HK-2 (cell line): Measurements from ENCODE around the gene RGPD4.
"Not testable (repeated sequence)": the region's sequence is repeated elsewhere in the genome, so short reads cannot be mapped to it uniquely, and the experiment has no call there.

ENCODE experiments used
- DNase-seq: peaks from one replicate; pipeline ENCODE4 v3.0.0-alpha.2; 2018; ENCODE audit not compliant: unreplicated experiment

RGPD4 gene

DNA sequence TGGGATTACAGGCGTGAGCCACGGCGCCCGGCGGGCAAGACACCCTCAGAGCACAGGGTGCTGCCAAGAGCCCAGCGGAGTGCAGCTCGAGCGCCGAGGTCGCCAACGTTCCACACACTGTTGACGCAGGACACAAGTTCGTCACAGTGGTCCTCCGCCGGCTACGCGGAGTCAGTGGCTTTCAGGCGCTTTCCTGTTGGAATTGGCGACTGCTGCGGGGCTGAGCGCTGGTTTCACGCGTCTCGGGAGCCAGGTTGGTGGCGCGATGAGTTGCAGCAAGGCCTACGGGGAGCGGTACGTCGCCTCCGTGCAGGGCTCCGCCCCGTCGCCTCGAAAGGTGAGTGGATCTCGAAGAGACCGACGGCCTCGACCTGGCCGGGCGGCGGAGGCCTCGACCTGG lies at the start of gene RGPD4:
RGPD4 (plus strand) TSS at position 144 of the 400 bp plus-strand sequence; CDS start at position 266, 122 bp downstream.
- not testable (repeated sequence) for DNase-seq

DNA sequence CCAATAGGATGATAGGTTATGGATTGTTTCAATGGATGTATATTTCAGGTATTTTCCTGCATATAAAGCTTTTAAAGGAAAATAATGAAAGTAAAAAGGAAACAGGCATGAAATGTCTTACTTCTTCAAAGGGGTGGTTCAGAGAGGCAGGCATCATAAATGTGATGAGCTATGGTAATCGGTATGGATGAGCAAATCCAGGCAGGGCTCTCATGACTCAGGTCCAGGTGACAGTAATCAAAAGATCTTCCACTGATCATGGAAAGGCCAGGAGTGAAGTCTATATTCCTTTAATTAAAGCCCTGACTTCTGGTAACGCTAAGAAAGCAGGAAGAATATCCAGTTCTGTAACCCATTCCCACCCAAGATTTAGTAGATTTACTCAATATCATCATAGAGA lies 48.7 kb upstream of the RGPD4 start:
- DNase-seq: no peak

DNA sequence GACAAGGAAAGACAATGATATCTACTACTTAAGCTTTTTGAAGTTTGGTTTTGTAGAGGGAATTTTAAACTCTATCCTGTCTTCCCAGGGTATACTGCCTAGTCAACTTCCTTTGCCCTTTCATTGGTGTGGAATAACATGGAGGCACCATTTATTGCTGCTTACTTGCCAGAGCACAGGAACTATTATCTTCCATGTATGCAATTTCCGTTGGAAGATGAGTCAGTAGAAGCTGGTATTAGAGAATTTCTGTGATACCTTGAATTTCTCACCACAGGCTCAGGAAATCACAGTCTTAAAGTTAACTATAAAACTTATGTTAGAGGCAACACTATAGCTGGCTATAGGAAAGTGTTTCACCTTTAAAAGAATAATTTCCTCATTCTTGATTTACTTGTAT lies 40.9 kb upstream of the RGPD4 start:
- DNase-seq: no peak

DNA sequence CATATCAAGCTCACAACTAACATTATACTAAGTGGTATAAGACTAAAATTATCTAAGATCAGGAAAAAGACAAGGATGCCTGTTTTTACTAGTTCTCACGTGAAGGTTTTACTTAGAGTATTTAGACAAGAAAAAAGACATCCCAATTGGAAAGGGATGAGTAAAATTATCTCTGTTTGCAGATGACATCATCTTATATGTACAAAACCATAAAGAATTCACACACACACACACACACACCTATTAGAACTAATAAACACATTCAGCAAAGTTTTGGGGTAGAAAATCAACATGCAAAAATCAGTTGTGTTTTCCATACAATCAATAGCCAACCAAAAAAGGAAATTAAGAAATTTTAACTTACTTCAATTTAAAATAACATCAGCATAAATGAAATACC lies 35.9 kb upstream of the RGPD4 start:
- no peak for DNase-seq

DNA sequence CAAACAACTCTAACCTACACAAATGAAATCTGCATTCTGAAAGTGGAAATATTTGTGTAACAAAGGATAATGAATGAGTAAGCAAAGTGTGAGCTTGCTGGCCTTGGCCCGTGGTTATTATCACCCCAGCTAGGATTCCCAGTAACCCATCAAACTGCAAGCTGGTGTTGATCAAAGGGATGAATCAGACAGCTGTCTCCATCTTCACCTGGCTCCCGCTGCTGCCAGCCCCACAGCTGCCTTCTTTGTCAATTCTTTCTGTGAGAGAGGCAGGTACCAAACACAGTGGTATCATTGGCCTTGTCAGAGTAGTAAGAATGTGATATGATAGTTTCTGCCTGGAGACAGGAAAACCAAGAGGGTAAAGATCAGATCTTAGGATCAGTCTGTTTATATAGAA lies 25.2 kb upstream of the RGPD4 start:
- DNase-seq: no peak

DNA sequence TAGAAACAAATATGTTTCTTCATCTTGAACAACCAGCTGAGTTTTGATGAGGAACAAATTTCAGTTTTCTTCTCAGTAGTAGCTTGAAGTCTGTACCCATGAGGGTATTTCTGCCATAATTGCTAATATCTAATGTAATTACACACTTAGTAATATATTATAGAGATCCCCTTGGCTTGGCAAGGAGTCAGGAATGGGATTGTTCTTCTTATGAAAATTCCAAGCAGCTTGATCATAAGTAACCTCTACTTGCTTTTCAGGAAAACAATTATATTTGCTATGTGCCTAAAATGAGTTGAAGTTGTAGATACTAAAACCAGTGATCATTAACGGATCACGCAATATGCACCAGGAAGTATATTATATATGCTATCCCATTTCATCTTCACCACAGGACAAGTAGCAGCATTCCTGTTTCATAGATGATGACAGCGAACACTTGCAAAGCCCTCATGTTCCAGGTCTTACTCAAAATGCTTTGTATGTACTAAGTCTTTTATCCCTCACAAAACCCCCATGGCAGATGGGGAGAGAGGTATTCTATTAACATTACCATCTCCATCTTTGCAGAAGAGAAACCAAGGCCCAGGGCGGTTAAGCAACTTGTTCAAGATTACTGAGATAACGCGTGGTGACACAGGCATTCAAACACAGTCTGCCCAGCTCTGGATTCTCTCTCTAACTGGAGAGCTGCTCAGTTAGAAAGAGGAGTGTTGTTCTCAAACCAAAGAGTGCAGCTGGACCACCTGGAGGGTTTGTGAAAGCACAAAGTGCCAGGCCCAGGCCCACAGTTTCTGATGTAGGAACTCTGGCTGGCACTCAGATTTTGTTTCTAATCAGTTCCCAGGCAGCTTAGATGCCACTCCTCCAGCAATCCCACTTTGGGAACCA lies 21.8 kb upstream of the RGPD4 start:
- DNase-seq: no peak

DNA sequence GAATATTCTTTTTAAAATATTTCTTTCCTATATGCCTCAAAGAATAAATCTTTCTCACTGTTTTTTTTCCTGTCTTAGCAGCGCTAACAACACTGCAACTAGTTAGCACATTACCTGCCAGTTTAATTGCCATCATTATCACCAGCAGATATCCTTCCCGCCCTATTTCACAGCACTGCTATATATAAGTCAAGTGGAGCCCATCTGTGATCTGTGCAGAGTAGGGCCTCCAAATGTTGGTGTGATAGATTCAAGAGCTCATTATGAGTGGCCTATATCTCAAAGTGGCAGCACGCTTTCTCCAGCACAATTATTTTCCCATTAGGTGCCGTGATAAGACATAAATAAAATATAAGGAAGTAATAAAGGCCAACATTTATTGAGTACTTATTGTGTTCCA lies 19.8 kb upstream of the RGPD4 start:
- DNase-seq: no peak

DNA sequence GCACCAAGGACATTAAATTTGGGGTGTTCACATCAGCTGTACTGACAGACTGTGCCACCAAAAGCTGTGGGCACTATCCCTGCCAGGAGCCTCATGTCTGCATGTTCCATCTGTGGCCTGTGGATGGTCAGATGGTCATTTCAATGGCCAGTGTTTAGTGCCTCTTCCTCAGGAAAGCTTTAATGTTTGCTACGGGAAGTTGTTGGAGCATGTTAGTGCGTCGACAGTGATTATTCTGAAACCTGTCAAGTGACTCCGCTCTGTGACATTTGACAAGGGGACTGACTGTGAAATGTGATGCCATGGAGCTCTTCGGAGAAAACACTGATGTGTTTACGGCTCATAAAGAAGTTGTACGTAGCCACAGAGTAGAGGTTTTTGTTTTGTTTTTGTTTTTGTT lies 18.7 kb upstream of the RGPD4 start:
- DNase-seq: no peak

DNA sequence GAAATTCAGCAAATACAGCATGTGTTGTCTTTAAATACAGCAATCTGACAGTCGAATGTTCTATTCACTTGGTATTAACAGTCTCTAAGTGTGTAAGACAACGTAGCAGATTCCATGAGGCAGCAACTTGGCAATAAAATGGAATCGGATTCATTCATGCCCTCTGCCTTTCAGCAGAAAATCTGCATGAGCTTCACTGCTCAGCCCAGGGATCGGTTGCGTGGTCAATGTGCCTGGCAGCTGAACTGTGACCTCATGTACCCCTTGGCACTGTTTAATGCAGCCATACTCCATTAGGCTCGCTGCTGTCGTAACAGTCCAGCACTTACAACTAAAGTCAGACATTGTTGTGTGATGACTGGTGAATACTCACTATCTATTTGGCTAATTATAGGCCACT lies 17.7 kb upstream of the RGPD4 start:
- no peak for DNase-seq

DNA sequence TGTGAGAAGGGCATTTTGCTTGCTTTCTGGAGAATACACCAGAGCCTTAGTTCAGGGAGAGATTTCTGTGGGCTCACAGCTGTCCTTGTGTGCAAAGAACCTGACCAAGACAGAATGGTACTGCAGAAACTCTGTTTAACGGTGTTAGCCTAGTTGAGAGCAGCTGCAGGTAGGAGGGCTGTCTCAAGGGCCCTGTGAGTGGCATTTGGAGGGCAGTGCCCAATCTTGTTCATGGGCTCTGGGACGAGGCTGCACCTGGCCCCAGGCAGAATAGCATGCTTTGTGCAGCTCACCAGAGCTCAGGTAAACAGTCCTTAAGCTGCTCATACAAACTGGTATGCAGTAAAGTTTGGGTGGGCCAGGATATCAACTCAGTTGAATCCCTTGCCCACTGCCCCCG lies 16.9 kb upstream of the RGPD4 start:
- no peak for DNase-seq

DNA sequence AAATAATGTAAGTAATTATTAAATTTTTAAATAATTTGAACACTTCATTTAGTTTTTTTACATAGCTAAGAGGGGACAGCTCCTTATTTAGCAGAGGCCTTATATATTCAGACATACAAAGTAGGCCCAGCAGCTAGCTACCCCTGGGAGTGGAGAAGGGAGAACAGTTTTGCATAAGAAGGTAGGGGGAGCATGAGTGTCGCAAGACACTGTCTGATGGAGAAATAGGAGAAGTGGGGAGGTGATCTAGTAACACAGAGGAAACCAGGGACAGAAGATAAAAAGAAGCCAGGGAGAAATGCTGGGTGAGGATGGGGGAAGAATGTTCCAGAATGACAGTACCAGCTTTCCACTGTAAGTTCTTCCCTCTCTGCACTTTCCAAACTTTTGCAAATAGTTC lies 16.0 kb upstream of the RGPD4 start:
- no peak for DNase-seq

DNA sequence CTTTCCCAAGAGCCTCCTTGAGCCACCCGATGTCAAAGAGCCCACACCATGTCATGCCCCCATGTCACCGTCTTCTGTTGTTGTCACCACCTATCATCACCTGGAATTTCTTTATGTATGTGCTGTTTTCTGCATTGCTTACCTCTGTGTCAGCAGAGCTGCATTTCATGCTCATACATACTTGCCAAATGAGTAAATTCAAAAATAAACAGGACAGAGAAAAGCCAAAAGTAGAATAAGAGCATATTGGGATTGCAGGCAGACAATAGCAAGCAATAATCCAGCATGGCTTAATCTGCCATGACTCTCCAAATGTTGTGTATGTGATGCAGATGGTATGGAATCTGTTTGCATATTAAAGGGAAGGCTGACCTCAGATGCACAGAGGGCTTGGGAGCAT lies 15.3 kb upstream of the RGPD4 start:
- no peak for DNase-seq

DNA sequence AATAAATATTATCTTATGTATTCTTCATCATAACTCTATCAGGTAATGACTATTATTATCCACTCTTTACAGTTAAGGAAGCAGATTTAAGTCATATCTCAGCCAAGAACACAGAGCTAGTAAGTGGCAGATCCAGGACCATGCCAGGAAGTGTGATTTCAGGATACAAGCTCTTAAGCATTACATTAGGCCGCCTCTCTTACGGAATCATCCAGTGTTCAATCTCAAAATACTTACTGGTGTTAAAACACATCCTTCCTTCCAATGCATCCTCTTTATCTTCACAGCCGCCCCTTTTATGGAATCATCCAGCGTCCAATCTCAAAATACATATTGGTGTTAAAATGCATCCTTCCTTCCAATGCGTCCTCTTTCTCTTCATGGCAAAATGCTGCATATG lies 14.7 kb upstream of the RGPD4 start:
- no peak for DNase-seq

DNA sequence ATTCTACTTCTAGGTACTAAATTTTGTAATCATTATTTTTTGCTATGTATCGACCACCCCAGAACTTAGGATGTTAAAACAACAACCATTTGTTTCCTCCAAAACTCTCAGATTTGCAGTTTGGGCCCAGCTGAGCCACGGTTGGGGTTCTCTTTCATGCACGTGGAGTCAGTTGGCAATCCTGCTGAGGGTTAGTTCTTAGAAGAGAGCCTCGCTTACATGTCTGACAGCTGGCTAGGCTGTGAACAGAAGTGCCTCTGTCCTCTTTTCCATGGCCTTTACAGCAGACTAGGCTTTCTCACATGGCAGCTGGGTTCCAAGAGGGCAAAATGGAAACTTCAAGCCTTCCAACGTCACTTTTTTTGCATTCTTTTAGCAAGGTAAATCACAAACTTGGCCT lies 9.3 kb upstream of the RGPD4 start:
- DNase-seq: no peak

DNA sequence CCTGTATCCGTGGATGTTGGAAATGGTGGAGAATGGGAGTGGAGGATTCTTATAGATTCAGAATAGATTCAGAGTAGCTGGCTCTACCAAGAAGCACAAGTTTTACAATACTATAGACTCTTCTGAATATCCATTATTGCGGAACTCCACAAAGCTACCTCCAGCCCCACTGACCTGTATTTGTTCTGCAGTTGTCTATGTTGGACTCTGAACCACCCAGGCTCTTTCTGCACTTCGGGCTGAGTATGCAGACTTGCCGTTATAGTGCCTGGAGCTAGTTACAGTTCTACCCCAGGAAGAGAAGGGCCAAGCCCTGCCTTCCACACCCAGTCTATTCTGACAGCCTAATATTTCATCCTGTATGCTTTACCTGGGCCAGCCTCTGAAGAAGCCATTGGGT lies 4.4 kb upstream of the RGPD4 start:
- no peak for DNase-seq

DNA sequence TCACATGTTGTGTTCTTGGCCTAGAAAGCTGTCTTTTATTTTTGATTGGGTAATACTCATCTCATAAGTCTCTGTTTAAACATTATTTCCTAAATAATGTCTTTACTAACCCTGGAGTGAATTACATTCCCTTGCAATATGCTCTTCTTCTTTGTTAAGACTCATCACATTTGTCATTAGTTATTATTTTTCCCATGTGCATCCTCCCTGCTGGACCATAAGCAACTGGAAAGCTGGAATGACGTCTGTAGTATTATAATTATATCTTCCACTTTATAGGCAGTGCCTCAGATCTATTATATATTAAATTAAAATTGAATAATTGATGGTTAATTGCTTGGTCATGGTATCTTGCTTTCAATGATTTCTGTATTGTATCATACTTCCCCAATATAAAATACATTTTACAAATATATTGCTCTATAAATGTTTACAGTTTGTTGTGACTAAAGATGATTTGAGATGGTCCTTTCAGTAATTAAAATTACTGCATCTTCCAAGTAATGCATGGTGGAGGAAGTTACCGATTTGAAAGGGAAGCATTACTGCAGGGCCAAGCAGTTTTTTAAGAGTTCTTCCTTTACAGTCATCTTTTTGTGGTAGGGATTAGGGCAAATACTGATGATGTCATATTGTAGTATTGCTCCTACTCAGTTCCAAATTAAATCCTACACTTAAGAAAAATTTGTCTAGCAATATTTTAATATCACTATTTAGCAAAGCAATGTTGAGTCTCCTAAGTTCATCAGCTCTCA lies 2.1 kb upstream of the RGPD4 start:
- DNase-seq: no peak

DNA sequence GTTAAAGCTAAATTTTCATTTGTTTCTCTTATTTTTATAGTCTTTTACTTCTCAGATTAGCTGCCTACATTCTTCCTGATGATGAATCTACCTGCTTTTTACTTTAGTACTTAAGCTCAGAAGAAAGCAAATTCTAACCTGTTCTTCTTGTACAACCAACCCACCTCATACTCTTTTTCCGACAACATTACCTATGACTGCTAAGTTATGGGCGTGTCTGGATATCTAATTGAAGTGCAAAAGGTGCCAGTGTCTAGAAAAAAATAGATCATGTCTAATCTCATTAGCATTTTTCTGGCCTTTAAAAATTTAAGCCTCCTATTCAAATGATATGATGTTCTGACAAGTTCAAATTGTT lies 1.5 kb upstream of the RGPD4 start:
- DNase-seq: no peak

DNA sequence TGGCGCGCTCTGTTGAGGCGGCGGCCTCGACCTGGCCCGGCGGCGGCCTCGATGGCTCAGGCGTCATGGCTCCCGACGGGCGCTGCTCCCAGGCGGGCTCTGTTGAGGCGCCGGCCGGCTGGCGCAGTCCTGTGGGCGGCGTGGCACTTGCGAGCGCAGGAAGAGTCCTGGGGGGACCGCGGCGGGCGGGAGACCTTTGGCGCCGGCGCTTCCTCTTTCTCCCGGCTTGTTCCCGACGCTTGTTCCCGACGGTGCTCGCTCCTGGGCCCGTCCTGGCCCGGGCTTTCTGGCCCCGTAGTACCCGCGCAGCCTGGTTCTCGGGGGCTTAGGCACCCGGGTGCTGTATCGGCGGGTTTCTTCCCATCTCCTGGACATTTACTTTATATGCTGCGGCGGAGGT lies 2.8 kb downstream of the RGPD4 start:
- not testable (repeated sequence) for DNase-seq

DNA sequence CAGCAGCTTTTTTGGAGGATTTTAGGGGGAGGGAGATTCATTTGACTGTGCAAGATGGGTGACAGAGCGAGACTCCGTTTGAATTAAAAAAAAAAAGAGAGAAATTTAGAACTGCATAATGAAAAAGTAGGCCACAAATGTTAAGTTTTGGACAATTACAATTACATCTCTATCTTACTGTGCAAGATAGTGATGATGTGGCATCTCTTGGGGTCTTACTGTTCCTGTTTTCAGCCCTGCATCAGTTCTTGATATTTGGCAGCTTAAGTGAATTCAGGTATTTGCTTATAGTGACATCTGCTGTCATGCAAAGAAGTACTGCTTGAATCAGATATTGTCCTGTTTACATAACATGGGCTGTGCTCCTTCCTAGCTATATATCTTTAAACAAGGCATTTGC lies 6.5 kb downstream of the RGPD4 start:
- DNase-seq: not testable (repeated sequence)

DNA sequence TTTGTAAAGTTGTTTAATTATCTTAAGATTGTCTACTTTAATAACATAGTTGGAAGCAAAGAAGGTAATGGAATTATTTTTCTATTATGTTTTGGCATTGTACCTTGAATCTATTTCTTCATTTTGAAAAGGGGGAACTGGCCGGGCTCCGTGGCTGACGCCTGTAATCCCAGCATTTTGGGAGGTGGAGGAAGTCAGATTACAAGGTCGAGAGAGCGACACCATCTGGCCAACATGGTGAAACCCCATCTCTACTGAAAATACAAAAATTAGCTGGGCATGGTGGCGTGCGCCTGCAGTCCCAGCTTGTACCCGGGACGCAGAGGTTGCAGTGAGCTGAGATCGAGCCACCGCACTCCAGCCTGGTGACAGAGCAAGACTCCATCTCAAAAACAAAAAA lies 6.9 kb downstream of the RGPD4 start:
- DNase-seq: not testable (repeated sequence)

DNA sequence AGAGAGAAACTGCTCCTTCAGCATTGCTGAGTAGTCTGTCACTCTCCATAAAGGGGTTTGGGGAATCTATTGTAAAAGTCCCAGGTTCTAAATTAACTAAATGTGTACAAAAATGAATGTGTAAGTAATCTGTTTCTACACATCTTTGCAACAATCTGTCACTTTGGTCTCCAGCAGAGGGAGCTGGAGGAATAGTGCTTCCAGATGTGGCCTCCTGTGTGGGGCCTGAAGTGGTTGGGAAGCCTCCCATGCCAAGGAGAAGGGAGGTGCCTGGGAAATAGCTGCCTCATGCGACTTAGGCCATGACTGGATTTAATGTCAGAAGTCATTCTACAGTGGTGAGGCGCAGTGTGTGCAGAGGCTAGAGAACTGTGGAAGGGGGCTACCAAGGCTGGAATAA lies 89.4 kb downstream of the RGPD4 start:
- not testable (repeated sequence) for DNase-seq

DNA sequence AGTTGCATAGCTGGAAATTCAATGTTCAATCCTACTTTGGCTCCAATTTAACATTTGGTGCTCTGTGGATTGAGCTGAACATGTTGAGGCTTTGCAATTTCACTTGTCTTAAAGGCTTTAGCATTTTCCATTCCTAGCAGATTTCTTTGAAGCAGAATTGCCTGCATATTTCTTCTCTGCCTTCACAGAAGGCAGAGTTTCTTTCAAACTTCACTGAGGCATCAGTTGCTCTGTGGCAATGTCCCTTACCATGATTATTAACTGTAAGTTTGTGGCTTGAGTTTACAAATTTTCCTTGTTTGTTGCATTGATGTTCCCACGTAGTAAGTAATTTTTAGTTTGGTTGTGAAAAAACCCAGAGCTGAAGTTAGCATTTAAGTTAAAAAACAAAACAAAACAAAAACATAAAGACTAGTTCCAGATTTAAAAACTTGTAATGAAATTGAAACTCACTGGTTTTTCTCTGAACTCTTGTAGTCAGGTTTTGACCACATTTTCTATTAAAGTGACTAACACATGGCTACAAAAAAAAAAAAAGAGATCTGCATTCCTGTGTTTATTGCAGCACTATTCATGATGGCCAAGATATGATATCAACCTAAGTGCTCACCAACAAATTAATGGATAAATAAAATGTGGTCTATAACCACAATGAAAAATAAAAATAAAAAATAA lies 90.1 kb downstream of the RGPD4 start:
- not testable (repeated sequence) for DNase-seq
